ENCODE data around the gene LST1.

DNA sequence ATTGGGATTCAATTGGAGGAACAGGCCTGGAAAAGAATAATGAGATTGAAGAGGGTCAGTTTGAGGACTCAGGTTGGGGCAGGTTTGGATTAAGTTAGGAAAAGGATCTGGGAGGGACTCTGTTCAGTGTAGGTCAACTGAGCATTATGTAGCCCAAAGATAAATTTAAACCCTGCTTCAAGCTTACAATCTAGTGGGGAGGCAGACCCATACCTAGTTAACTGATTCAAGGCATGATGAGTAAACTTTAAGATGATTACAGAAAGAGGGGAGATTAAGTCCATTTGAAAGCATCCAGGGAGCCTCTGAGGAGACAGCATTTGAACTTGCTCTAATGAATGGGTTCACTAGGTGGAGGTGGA, 25.4 kb upstream of the LST1 start:
- TF ChIP-seq EZH2 (IDR thresholded peaks at IDR 0.05; ENCODE audit: low read length, missing control alignments), result no peak
- TF ChIP-seq, protein P1, sequence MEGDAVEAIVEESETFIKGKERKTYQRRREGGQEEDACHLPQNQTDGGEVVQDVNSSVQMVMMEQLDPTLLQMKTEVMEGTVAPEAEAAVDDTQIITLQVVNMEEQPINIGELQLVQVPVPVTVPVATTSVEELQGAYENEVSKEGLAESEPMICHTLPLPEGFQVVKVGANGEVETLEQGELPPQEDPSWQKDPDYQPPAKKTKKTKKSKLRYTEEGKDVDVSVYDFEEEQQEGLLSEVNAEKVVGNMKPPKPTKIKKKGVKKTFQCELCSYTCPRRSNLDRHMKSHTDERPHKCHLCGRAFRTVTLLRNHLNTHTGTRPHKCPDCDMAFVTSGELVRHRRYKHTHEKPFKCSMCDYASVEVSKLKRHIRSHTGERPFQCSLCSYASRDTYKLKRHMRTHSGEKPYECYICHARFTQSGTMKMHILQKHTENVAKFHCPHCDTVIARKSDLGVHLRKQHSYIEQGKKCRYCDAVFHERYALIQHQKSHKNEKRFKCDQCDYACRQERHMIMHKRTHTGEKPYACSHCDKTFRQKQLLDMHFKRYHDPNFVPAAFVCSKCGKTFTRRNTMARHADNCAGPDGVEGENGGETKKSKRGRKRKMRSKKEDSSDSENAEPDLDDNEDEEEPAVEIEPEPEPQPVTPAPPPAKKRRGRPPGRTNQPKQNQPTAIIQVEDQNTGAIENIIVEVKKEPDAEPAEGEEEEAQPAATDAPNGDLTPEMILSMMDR (conservative IDR thresholded peaks at IDR 0.05 in 1 of 2, IDR thresholded peaks at IDR 0.05 in 1 of 2; ENCODE audit: low read depth in 1 of 2, low read length in 2 of 2), result no peak
